22Rv1 (cell line): Measurements from ENCODE around the gene PCDHB11.
"Not testable (repeated sequence)": the region's sequence is repeated elsewhere in the genome, so short reads cannot be mapped to it uniquely, and the experiment has no call there.

Experiments
- ZFX ChIP-seq: fragments of 450-650 bp; IDR thresholded peaks from 2 replicates; pipeline ENCODE4 v1.6.1; 2017; ENCODE audit warnings: antibody characterized with exemption, borderline replicate concordance
- TF ChIP-seq, protein P1 (sequence below): fragments of 450-650 bp; IDR thresholded peaks from 2 replicates; pipeline ENCODE4 v1.5.1; 2017; ENCODE audit warnings: mild to moderate bottlenecking

DNA sequence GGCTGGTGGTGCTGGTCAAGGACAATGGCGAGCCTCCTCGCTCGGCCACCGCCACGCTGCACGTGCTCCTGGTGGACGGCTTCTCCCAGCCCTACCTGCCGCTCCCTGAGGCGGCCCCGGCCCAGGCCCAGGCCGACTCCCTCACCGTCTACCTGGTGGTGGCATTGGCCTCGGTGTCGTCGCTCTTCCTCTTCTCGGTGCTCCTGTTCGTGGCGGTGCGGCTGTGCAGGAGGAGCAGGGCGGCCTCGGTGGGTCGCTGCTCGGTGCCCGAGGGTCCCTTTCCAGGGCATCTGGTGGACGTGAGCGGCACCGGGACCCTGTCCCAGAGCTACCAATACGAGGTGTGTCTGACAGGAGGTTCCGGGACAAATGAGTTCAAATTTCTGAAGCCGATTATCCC is 26.0 kb downstream of the PCDHB11 start:
- TF ChIP-seq, protein P1, sequence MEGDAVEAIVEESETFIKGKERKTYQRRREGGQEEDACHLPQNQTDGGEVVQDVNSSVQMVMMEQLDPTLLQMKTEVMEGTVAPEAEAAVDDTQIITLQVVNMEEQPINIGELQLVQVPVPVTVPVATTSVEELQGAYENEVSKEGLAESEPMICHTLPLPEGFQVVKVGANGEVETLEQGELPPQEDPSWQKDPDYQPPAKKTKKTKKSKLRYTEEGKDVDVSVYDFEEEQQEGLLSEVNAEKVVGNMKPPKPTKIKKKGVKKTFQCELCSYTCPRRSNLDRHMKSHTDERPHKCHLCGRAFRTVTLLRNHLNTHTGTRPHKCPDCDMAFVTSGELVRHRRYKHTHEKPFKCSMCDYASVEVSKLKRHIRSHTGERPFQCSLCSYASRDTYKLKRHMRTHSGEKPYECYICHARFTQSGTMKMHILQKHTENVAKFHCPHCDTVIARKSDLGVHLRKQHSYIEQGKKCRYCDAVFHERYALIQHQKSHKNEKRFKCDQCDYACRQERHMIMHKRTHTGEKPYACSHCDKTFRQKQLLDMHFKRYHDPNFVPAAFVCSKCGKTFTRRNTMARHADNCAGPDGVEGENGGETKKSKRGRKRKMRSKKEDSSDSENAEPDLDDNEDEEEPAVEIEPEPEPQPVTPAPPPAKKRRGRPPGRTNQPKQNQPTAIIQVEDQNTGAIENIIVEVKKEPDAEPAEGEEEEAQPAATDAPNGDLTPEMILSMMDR = not testable (repeated sequence)
- not testable (repeated sequence) for TF ChIP-seq ZFX
